H1 (cell line): ENCODE measurements around the gene ASB7.

ENCODE experiments used
- CBX8 ChIP-seq: fragments of 300-800, 300-1000 bp; sonication (generic); IDR thresholded peaks from 2 replicates; pipeline ENCODE4 v1.7.1; 2016; ENCODE audit warnings: low read depth, low read length, borderline replicate concordance
- CTCF ChIP-seq, 3 experiments: IDR thresholded peaks; 1 replicate in 2 of 3; 2 replicates in 1 of 3; pipeline versions ENCODE4 v1.5.1 to v1.6.1; 2011; ENCODE audit warnings: low read length in 3 of 3, mild to moderate bottlenecking in 3 of 3, inconsistent platforms in 2 of 3, low read depth in 1 of 3, moderate library complexity in 1 of 3; ENCODE audit not compliant: insufficient read depth in 1 of 3; ENCODE audit errors: control extremely low read depth in 1 of 3
- GABPA ChIP-seq: IDR thresholded peaks from 2 replicates; pipeline ENCODE4 v1.6.1; 2011; ENCODE audit warnings: mild to moderate bottlenecking, low read length, moderate library complexity, borderline replicate concordance; ENCODE audit not compliant: insufficient read depth
- JUN ChIP-seq: IDR thresholded peaks from 2 replicates; pipeline ENCODE4 v1.6.1; 2011; ENCODE audit warnings: low read depth, mild to moderate bottlenecking, improper control_type of control experiment, low read length
- MAX ChIP-seq: IDR thresholded peaks from 2 replicates; pipeline ENCODE4 v1.6.1; 2012; ENCODE audit warnings: inconsistent platforms
- POLR2A ChIP-seq, 2 experiments: IDR thresholded peaks; 1 replicate in 1 of 2; 2 replicates in 1 of 2; pipeline ENCODE4 v1.6.1; 2011; ENCODE audit warnings: low read depth in 2 of 2, low read length in 2 of 2, mild to moderate bottlenecking in 2 of 2; ENCODE audit errors: control extremely low read depth in 1 of 2

GRCh38 chr15:100553468-100553867, 48.9 kb upstream of the ASB7 start:
- no peak for TF ChIP-seq CTCF (IDR thresholded peaks at IDR 0.05; ENCODE audit: control extremely low read depth in 1 of 3, insufficient read depth in 1 of 3, low read depth in 1 of 3, low read length in 3 of 3)
- TF ChIP-seq POLR2A (IDR thresholded peaks at IDR 0.05; ENCODE audit: control extremely low read depth in 1 of 2, low read depth in 2 of 2, low read length in 2 of 2), result no peak
- TF ChIP-seq MAX, result no peak
- TF ChIP-seq GABPA, result no peak
- TF ChIP-seq JUN, result no peak
- TF ChIP-seq CBX8, result no peak
